ENCODE data around the gene SNAPC4. TPM values are rescaled to one million over a fixed set of nuclear protein-coding genes. Genes with fewer than 3 reads are reported as not detected.

The SNAPC4 gene
- polyA plus RNA-seq, 1 experiment: 1.7 TPM

GRCh38 chr9:136399176-136400037 lies 563 bp downstream of the SNAPC4 start:
- CTCF ChIA-PET: interaction anchor here (0.5 to 6.5 kb wide), 6 partner anchors 10 to 505 kb away, joined by 3 to 84 read pairs (median 6); no protein-coding TSS in a partner anchor
- no peak for DNase-seq (ENCODE audit: low read depth)
- no peak for TF ChIP-seq CTCF (IDR thresholded peaks at IDR 0.05; ENCODE audit: insufficient read depth, low read depth, low read length)
- Histone ChIP-seq H3K36me3 (ENCODE audit: control insufficient read depth, insufficient read depth, low read length) (peaks cover 31% of the 10 kb centered on the region), H3K4me3 (ENCODE audit: low read depth, low read length) (peak overlapping the region; percentile 59), H3K27me3 (ENCODE audit: control insufficient read depth, insufficient read depth, low read length) (no peaks in the 10 kb centered on the region)
- POLR2A ChIA-PET: no interaction called here

- Histone ChIP-seq H3K36me3 (ENCODE audit: control insufficient read depth, insufficient read depth, low read length) (peaks cover 38% of the 10 kb centered on the region), H3K4me3 (ENCODE audit: low read depth, low read length) (no peak overlapping the region), H3K27me3 (ENCODE audit: control insufficient read depth, insufficient read depth, low read length) (no peaks in the 10 kb centered on the region)
- CTCF ChIA-PET: interaction anchor here (1.4 to 6.5 kb wide), 4 partner anchors 53 to 92 kb away, joined by 3 to 84 read pairs (median 12); no protein-coding TSS in a partner anchor
- TF ChIP-seq CTCF (IDR thresholded peaks at IDR 0.05; ENCODE audit: insufficient read depth, low read depth, low read length): no peak
- POLR2A ChIA-PET: no interaction called here
- DNase-seq (ENCODE audit: low read depth): no peak
Observed at GRCh38 chr9:136398286-136398685, 1.7 kb downstream of the SNAPC4 start.

GRCh38 chr9:136397643-136398042 lies 2.3 kb downstream of the SNAPC4 start:
- no peak for DNase-seq (ENCODE audit: low read depth)
- no peak for TF ChIP-seq CTCF (IDR thresholded peaks at IDR 0.05; ENCODE audit: insufficient read depth, low read depth, low read length)
- CTCF ChIA-PET: interaction anchor here (1.2 to 2.6 kb wide), 3 partner anchors 52 to 85 kb away, joined by 3 to 17 read pairs (median 7); no protein-coding TSS in a partner anchor
- POLR2A ChIA-PET: no interaction called here
- Histone ChIP-seq H3K36me3 (ENCODE audit: control insufficient read depth, insufficient read depth, low read length) (peaks cover 43% of the 10 kb centered on the region), H3K4me3 (ENCODE audit: low read depth, low read length) (no peak overlapping the region), H3K27me3 (ENCODE audit: control insufficient read depth, insufficient read depth, low read length) (no peaks in the 10 kb centered on the region)

- ChIA-PET POLR2A (no interaction called here), CTCF (interaction anchor here (1.1 kb wide), 1 partner anchor 42 kb away, joined by 3 read pairs; no protein-coding TSS in a partner anchor)
- Histone ChIP-seq H3K4me3 (ENCODE audit: low read depth, low read length) (no peak overlapping the region), H3K36me3 (ENCODE audit: control insufficient read depth, insufficient read depth, low read length) (peaks cover 54% of the 10 kb centered on the region), H3K27me3 (ENCODE audit: control insufficient read depth, insufficient read depth, low read length) (no peaks in the 10 kb centered on the region)
- no peak for TF ChIP-seq CTCF (IDR thresholded peaks at IDR 0.05; ENCODE audit: insufficient read depth, low read depth, low read length)
- DNase-seq (ENCODE audit: low read depth): no peak
Observed at GRCh38 chr9:136396219-136396515, 3.8 kb downstream of the SNAPC4 start.

GRCh38 chr9:136395345-136396218 lies 4.4 kb downstream of the SNAPC4 start:
- ChIA-PET POLR2A (no interaction called here), CTCF (interaction anchor here (1.0 to 1.1 kb wide), 2 partner anchors 42 to 83 kb away, joined by 3 to 5 read pairs; no protein-coding TSS in a partner anchor)
- peaks cover 54% of the 10 kb centered on the region for H3K36me3 ChIP-seq (ENCODE audit: control insufficient read depth, insufficient read depth, low read length)
- no peaks in the 10 kb centered on the region for H3K27me3 ChIP-seq (ENCODE audit: control insufficient read depth, insufficient read depth, low read length)
- no peak for TF ChIP-seq CTCF (IDR thresholded peaks at IDR 0.05; ENCODE audit: insufficient read depth, low read depth, low read length)
- DNase-seq (ENCODE audit: low read depth): no peak
- no peak overlapping the region for H3K4me3 ChIP-seq (ENCODE audit: low read depth, low read length)
